GM18909 (cell line): ENCODE results near the gene SASS6.
"Not testable (repeated sequence)": the region's sequence is repeated elsewhere in the genome, so short reads cannot be mapped to it uniquely, and the experiment has no call there.

ENCODE experiments used
- ATAC-seq: cut with Tn5 transposase; IDR thresholded peaks from one replicate; pipeline ENCODE4 v1.9.1; 2021; ENCODE audit warnings: mild to moderate bottlenecking; ENCODE audit not compliant: unreplicated experiment, poor library complexity

The SASS6 gene

GRCh38 chr1:100051893-100052292 is 80.8 kb downstream of the SASS6 start:
- ATAC-seq = no peak

- no peak for ATAC-seq
Measured at GRCh38 chr1:100051401-100051800, 81.3 kb downstream of the SASS6 start.

- ATAC-seq = no peak
Measured at GRCh38 chr1:100050139-100050538, 82.6 kb downstream of the SASS6 start.

- not testable (repeated sequence) for ATAC-seq
Measured at GRCh38 chr1:100047235-100047708, 85.5 kb downstream of the SASS6 start.

GRCh38 chr1:100045206-100045605 is 87.5 kb downstream of the SASS6 start:
- no peak for ATAC-seq

- ATAC-seq = no peak
Measured at GRCh38 chr1:100039591-100039990, 93.1 kb downstream of the SASS6 start.

GRCh38 chr1:100038660-100039287 is 94.0 kb downstream of the SASS6 start:
- ATAC-seq = peak; percentile 56

GRCh38 chr1:100037927-100038659 is 94.6 kb downstream of the SASS6 start:
- ATAC-seq = peak; percentile 90

GRCh38 chr1:100037656-100037926 is 95.1 kb downstream of the SASS6 start:
- no peak for ATAC-seq

- ATAC-seq = peak; percentile 0
Measured at GRCh38 chr1:100036718-100037655, 95.7 kb downstream of the SASS6 start.

- no peak for ATAC-seq
Measured at GRCh38 chr1:100035214-100035613, 97.5 kb downstream of the SASS6 start.

- ATAC-seq = no peak
Measured at GRCh38 chr1:100034470-100034869, 98.3 kb downstream of the SASS6 start.
